Measurements from ENCODE around the gene OTOP2. TPM values are rescaled to one million over a fixed set of nuclear protein-coding genes. Genes with fewer than 3 reads are reported as not detected.

OTOP2 gene
- total and polyA plus RNA-seq, 2 of the 4 experiments (the other 2 are of a cell fraction): not detected

- TF ChIP-seq RAD21 (IDR thresholded peaks at IDR 0.05; ENCODE audit: low read length) (no peak), MXI1 (IDR thresholded peaks at IDR 0.05; ENCODE audit: borderline replicate concordance, low read depth, low read length) (no peak), NFE2L2 (IDR thresholded peaks at IDR 0.05; ENCODE audit: low read depth, low read length) (no peak), CEBPB (IDR thresholded peaks at IDR 0.05; ENCODE audit: low read depth, low read length) (no peak), MAZ (IDR thresholded peaks at IDR 0.05; ENCODE audit: borderline replicate concordance, low read depth, low read length) (no peak), RFX5 (IDR thresholded peaks at IDR 0.05; ENCODE audit: low read depth, low read length) (no peak), MAFK (IDR thresholded peaks at IDR 0.05; ENCODE audit: low read depth, low read length) (no peak), RCOR1 (IDR thresholded peaks at IDR 0.05; ENCODE audit: insufficient replicate concordance, low read length) (no peak), BHLHE40 (IDR thresholded peaks at IDR 0.05; ENCODE audit: low read depth, low read length) (no peak), FOS (IDR thresholded peaks at IDR 0.05; ENCODE audit: low read depth, low read length) (no peak), SMC3 (IDR thresholded peaks at IDR 0.05; ENCODE audit: low read depth, low read length) (no peak), POLR2A (IDR thresholded peaks at IDR 0.05; ENCODE audit: low read depth, low read length) (no peak), USF2 (IDR thresholded peaks at IDR 0.05; ENCODE audit: low read depth, low read length) (no peak)
- dilution Hi-C loops (cut with HindIII; ENCODE audit: low sequenced_read_pairs, unreplicated experiment): no loop called here
Observed at GRCh38 chr17:74939534-74939933, 15.5 kb downstream of the OTOP2 start.

More at GRCh38 chr17:74939534-74939933, 15.5 kb downstream of the OTOP2 start:
- Histone ChIP-seq H3K79me1 (ENCODE audit: low read depth in 1 of 2, low read length in 2 of 2) (no peaks in the 10 kb centered on the region), H3K27ac (ENCODE audit: insufficient read depth, low read length) (no peak overlapping the region), H2AK9ac (replicated peaks; ENCODE audit: low read depth, low read length, poor library complexity) (no peak overlapping the region), H3K4ac (ENCODE audit: low read depth, low read length) (no peak overlapping the region), H2BK5ac (ENCODE audit: low read depth, low read length, poor library complexity, severe bottlenecking) (no peak overlapping the region), H3K4me2 (ENCODE audit: low read depth, low read length) (no peak overlapping the region), H4K91ac (ENCODE audit: insufficient read depth, low read depth, low read length) (no peak overlapping the region), H3K36me3 (ENCODE audit: control insufficient read depth, insufficient read depth, low read length) (no peaks in the 10 kb centered on the region), H3K9me1 (ENCODE audit: insufficient read depth, low read length) (no peaks in the 10 kb centered on the region), H2AFZ (replicated peaks; ENCODE audit: low read length, poor library complexity) (no peak overlapping the region), H3K23ac (ENCODE audit: low read depth, low read length) (no peak overlapping the region), H3K4me3 (ENCODE audit: insufficient read depth, low read depth, low read length) (no peak overlapping the region), H2BK120ac (ENCODE audit: low read depth, low read length) (no peak overlapping the region), H4K20me1 (ENCODE audit: insufficient read depth, low read length) (no peaks in the 10 kb centered on the region), H3K9ac (ENCODE audit: low read depth, low read length) (no peak overlapping the region), H3K27me3 (ENCODE audit: control insufficient read depth, insufficient read depth, low read length) (peaks cover 68% of the 10 kb centered on the region), H3K18ac (ENCODE audit: low read depth, low read length) (no peak overlapping the region), H4K8ac (ENCODE audit: low read depth in 2 of 2, low read length in 2 of 2) (no peak overlapping the region), H4K5ac (ENCODE audit: low read depth, low read length) (no peak overlapping the region), H2BK20ac (ENCODE audit: low read depth, low read length) (no peak overlapping the region), H3K4me1 (ENCODE audit: control insufficient read depth, insufficient read depth, low read length) (no peaks in the 10 kb centered on the region), H2AK5ac (ENCODE audit: low read depth, low read length) (no peak overlapping the region), H3K9me3 (ENCODE audit: control insufficient read depth, insufficient read depth, low read length) (no peaks in the 10 kb centered on the region), H3K14ac (replicated peaks; ENCODE audit: low read depth, low read length) (no peak overlapping the region), H2BK15ac (ENCODE audit: low read depth, low read length) (no peak overlapping the region), H3K56ac (ENCODE audit: extremely low read depth, insufficient read depth, low read length) (no peak overlapping the region)
- in situ Hi-C loops (cut with MboI; ENCODE audit: low sequenced_read_pairs): no loop called here
- BruUV-seq (replicated peaks): no TSS peak
- intact Hi-C loops (cut with micrococcal nuclease): no loop called here
- ATAC-seq (ENCODE audit: low read depth): no peak
- ChIA-PET POLR2A (ENCODE audit: unreplicated experiment) (no interaction called here), CTCF (no interaction called here)
- 50% methylated on average over 2 of the region's 8 CpGs; no CpG with 5 or more reads in 1 of the 2 experiments for WGBS, 2 experiments (ENCODE audit: extremely low coverage in 2 of 2, insufficient read length in 1 of 2)
- DNase-seq: no peak

All from IMR-90 (cell line).